HG03108 (cell line): Measurements from ENCODE around the gene LRRC8E.
"Not testable (repeated sequence)": the region's sequence is repeated elsewhere in the genome, so short reads cannot be mapped to it uniquely, and the experiment has no call there.

Experiments
- ATAC-seq: cut with Tn5 transposase; IDR thresholded peaks from one replicate; pipeline ENCODE4 v1.9.1; 2021; ENCODE audit warnings: moderate library complexity; ENCODE audit not compliant: unreplicated experiment

LRRC8E gene

DNA sequence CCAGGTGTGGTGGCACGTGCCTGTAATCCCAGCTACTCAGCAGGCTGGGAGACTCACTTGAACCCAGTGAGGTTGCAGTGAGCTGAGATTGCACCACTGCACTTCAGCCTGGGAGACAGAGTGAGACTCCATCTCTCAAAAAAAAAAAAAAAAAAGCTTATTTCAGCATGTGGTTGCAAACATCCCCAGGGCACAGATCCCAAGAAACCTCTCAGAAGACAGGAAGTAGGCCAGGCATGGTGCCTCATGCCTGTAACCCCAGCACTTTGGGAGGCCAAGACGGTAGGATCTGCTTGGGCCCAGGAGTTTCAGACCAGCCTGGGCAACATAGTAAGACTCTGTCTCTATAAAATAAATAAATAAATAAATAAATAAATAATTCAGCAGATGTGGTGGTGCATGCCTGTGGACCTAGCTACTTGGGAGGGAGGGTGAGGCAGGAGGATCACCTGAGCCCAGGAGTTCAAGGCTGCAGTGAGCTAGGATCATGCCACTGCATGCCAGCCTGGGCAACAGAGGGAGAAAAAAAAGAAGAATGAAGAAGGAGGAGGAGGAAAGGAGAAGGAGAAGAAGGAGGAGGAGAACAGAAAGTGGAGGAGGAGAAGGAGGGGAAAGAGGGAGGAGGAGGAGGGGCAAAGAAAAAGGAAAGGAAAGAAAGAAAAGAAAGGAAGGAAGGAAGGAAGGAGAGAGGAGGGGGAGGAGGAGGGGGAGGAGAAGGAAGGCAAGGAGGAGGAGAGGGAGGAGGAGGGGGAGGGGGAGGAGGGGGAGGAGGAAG, 4.3 kb upstream of the LRRC8E start:
- no peak for ATAC-seq

DNA sequence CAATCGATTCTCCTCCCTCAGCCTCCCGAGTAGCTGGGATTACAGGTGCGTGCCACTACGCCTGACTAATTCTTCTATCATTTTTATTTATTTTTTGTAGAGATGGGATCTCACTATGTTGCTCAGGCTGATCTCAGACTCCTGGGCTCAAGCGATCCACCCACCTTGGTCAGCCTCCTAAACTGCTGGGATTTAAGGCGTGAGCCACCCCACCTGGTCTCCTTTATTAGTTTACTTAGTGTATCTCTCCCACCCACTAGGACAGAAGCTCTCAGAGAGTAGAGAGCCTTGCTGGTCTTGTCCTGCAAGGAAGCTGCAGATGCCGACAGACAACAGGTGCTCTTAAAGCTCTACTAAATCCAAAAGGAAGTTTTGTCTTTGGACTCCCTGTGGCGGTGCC, 2.5 kb upstream of the LRRC8E start:
- no peak for ATAC-seq

- ATAC-seq = no peak
These were observed 734 bp upstream of the LRRC8E start for GRCh38 chr19:7887408-7888144.

- ATAC-seq = no peak
These were observed 512 bp downstream of the LRRC8E start for GRCh38 chr19:7888826-7889217.

DNA sequence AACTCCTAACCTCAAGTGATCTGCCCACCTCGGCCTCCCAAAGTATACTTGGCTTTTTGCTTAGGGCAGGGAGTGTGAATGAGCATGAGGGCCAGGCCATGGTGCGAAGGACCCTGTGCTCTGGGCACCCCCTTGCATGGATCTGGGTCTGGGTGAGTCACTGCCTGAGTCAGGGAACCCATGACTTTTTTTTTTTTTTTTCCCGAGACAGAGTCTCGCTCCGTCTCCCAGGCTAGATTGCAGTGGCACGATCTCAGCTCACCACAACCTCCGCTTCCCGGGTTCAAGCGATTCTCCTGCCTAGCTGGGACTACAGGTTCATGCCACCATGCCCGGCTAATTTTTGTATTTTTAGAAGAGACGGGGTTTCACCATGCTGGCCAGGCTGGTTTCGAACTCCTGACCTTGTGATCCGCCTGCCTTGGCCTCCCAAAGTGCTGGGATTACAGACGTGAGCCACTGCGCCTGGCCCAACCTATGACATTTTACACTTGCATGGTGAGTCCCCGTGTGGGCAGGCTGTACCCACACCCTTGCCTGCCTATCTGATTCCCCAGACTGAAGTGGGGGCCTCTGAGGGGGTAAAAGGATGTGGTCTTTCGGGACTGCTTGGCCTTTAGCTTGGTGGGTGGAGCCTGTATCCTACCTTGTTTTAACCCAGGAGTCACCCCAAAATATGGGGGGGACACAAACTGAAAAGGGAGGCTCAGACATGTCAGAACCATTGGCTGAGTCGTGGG, 5.2 kb downstream of the LRRC8E start:
- not testable (repeated sequence) for ATAC-seq

DNA sequence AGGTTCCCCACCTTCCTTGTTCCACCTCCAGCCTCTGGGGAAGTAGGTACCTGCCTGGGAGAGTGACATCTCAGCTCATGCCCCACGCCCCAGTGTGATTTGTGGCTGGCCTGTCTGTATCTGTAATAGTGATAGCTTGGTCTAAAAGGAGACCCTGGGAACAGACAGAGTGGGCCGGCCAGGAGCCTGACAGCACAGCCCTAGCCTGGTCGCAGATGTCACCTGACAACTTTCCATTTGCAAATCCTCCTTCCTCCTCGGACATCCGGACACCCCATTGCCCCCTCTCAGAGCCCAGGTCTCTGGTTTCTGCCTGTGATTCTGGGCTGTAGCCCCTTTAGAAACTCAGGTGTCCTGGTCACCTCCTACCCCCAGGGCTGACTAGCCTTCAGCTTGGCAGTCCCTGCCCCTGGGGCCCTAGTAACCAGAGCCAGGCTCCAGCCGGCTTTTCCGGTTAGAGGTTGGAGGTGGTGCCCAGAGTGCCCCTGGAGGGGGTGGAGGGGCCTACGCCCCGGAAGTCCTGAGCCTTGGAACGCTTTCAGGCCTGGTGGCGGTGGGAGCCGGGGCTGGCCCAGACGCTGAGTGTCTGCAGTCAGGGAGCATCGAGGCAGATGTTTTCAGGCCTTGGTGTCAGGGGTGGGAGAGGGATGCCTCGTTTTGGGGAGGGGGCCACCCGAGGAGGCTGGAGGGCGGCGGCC, 6.5 kb downstream of the LRRC8E start:
- ATAC-seq = no peak

DNA sequence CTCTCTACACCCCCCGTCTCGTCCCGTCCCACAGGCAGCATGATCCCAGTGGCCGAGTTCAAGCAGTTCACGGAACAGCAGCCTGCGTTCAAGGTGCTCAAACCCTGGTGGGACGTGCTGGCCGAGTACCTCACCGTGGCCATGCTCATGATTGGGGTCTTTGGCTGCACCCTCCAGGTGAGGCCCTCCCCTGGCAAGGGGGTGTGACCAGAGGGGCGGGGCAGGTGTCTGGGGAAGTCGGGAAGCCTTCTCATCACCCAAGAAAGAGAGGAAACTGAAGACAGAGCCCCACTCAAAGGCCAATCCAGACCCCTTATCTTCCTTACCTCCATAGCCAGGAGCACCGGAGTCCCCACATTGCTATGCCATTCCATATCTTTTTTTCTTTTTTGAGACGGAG, 7.3 kb downstream of the LRRC8E start:
- no peak for ATAC-seq

DNA sequence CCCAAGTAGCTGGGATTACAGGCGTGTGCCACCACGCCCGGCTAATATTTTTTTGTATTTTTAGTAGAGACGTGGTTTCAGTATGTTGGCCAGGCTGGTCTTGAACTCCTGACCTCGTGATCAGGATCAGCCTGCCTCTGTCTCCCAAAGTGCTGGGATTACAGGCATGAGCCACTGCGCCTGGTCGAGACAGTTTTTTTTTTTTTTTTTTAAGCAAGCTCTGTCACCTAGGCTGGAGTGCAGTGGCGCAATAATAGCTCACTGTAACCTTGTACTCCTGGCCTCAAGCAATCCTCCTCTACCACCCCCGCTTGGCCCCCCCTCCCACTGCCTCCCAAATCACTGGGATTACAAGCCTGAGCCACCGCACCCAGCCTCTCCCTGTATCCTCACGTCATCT, 9.0 kb downstream of the LRRC8E start:
- no peak for ATAC-seq

DNA sequence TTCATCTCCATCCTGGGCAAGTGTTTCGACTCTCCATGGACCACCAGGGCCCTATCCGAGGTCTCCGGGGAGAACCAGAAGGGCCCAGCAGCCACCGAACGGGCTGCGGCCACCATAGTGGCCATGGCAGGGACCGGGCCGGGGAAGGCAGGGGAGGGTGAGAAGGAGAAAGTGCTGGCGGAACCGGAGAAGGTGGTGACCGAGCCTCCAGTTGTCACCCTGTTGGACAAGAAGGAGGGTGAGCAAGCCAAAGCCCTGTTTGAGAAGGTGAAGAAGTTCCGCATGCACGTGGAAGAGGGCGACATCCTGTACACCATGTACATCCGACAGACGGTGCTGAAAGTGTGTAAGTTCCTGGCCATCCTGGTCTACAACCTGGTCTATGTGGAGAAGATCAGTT, 10.7 kb downstream of the LRRC8E start:
- ATAC-seq = no peak

DNA sequence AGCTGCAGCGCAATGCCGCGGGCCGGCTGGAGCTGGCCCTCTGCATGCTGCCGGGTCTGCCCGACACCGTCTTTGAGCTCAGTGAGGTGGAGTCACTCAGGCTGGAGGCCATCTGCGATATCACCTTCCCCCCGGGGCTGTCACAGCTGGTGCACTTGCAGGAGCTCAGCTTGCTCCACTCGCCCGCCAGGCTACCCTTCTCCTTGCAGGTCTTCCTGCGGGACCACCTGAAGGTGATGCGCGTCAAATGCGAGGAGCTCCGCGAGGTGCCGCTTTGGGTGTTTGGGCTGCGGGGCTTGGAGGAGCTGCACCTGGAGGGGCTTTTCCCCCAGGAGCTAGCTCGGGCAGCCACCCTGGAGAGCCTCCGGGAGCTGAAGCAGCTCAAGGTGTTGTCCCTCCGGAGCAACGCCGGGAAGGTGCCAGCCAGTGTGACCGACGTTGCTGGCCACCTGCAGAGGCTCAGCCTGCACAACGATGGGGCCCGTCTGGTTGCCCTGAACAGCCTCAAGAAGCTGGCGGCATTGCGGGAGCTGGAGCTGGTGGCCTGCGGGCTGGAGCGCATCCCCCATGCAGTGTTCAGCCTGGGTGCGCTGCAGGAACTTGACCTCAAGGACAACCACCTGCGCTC, 11.6 kb downstream of the LRRC8E start:
- no peak for ATAC-seq

DNA sequence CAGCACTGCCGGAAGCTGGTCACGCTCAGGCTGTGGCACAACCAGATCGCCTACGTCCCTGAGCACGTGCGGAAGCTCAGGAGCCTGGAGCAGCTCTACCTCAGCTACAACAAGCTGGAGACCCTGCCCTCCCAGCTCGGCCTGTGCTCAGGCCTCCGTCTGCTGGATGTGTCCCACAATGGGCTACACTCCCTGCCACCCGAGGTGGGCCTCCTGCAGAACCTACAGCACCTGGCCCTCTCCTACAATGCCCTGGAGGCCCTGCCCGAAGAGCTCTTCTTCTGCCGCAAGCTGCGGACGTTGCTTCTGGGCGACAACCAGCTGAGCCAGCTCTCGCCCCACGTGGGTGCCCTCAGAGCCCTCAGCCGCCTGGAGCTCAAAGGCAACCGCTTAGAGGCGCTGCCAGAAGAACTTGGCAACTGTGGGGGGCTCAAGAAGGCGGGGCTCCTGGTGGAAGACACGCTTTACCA, 12.1 kb downstream of the LRRC8E start:
- no peak for ATAC-seq

DNA sequence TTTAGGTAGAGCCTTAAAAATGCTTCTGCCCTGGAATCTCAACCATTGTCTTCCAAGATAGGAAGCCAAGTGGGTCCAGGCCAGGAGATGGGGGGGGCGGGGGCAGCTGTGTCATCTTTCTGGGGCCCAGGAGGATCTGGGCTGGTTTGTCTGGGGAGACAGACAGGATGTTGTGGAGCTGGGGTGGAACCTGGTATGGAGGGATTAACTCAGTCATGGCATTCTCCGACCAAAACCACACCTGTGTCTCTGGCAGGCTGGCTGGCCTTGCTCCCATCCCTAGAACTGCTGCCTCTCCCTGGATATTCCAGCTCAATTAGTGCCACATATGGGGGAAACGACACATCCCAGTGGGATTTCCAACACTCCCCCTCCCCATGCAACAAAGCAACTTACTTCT, 12.6 kb downstream of the LRRC8E start:
- no peak for ATAC-seq

DNA sequence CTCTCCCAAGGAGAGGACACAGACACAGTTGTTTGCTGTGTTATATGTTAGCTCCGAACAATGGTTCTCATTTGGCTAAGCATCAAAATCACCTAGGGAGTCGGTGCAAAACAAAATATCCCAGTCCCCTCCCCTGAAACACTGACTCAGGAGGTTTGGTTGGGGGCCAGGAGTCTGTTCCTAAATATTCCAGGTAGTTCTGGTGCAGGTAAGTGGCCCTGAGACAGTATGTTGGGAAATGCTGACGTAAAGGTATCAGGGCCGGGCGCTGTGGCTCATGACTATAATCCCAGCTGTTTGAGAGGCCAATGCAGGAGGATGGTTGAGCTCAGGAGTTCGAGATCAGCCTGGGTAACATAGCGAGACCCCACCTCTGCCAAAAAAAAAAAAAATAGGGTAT, 13.0 kb downstream of the LRRC8E start:
- ATAC-seq = no peak

DNA sequence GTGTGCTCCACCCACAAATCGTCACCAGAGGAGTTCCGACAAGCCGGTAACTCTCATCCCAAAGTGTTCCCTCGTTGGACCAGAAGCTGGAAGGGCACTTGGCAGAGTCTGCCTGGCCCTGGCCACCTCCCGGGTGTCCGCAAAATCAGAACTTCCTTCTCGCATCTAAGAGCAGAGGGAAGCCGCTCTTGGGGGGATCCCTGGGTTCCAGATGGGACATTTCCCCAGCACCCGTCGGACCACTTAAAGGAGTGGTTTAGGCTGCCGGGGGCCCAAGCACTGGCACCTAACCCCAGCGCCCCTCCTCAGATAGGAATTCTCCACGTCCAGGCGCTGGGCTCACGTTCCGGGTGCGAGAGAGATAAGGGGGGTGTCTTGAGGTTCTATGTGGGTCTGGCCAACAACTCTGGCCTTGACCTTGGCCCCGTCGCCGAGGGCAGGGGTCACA, 14.5 kb downstream of the LRRC8E start:
- ATAC-seq = no peak

DNA sequence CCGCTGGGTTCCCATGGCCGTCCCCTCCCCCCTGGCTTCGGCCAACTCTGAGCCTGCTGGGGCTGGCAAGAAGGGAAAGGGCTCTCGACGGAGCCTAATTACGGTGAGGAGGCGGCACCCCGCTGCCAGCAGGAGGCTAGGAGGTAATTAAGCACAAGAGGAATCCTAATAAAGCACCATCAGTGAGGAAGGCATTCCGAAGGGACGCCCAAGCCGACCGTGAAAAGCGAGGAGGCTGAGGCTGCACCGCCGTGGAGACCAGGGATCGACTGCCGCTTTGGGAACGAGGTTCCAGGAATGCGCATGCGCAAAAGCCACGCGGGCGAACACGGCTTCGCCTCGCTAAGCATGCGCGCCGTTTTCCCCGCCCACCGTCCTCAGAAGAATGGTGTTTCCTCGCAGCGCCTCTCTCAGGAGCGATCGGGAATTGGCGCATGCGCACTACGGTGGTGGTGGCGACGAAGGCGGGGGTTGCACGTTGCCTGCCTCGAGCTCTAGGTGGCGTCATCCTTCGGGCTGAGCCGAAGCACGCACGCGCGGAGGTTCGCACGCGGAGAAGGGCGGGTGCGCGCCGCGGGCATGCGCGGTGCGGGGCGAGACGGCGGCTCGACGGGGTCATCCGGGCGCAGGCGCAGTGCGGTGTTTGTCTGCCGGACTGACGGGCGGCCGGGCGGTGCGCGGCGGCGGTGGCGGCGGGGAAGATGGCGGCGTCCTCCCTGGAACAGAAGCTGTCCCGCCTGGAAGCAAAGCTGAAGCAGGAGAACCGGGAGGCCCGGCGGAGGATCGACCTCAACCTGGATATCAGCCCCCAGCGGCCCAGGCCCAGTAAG, 15.1 kb downstream of the LRRC8E start, which contains the start of gene MAP2K7:
Gene MAP2K7, plus strand, starts transcription at position 634 of the 830 bp plus-strand sequence. Its CDS starts 68 bp downstream, at position 702.
- ATAC-seq = peak; percentile 75

- peak; percentile 20 for ATAC-seq
These were observed 16.0 kb downstream of the LRRC8E start for GRCh38 chr19:7904074-7905020.

- no peak for ATAC-seq
These were observed 17.0 kb downstream of the LRRC8E start for GRCh38 chr19:7905268-7905667.

DNA sequence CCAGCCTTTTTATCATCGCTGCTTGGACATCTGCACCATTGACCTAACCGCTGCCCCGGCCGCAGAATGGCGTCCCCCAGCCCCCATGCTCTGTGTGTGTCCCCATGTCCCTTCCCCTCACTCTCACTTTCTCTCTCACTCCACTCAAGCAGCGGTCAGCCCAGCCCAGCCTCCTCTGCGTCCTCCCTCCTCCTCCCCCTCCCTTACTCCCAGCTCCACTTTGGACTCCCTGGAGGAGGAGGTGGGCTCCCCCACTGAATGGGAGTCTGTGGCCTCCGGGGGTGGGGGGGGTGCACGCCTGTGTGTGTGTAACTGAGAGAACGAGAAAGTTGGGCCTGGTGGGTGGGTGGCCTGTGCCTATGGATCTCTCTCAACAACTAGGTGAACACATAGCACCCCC, 17.5 kb downstream of the LRRC8E start:
- ATAC-seq = no peak
